ENCODE results near the gene CFAP141.

DNA sequence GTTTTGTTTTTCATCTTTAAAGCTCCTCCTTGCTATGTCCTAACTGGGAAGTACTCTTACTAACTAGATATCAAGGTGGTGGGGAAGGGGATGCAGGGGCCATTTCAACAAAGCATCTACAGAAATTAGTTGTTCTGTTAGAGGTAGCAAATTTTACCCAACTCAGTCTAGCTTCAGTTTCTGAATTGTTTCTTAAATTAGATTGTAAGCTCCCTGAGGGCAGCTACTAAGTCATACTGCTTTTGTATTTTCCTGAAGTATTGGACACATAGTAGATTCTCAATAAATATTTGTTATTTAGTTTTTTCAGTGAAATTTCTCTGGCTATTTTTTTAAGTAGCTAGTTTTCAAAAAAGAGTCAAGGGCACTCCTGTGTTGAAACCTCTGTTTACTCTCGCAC is 16.4 kb upstream of the CFAP141 start:
- TF ChIP-seq CTCF (optimal IDR thresholded peaks at IDR 0.05 in 1 of 3, IDR thresholded peaks at IDR 0.05 in 1 of 3, conservative IDR thresholded peaks at IDR 0.05 in 1 of 3; ENCODE audit: extremely low read depth in 1 of 3, insufficient read depth in 2 of 3, low read length in 3 of 3) (no peak), EZH2 (IDR thresholded peaks at IDR 0.05; ENCODE audit: low read length) (no peak)

All from keratinocyte (primary cell).